Vagina (tissue), 2 donors: ENCODE data around the gene MICAL1.

Experiments used
- CTCF ChIP-seq, 3 experiments: fragments of 450-650 bp in 2 of 3; fragments of 200-600 bp in 1 of 3; sonication (generic) in 1 of 3; IDR thresholded peaks; one replicate each; pipeline ENCODE4 v1.5.1; 2017 to 2019; ENCODE audit warnings: antibody characterized with exemption in 3 of 3, mild to moderate bottlenecking in 2 of 3, moderate library complexity in 2 of 3
- POLR2A ChIP-seq, 2 donors: fragments of 450-650 bp; IDR thresholded peaks; one replicate each; pipeline ENCODE4 v1.6.1; 2017; ENCODE audit warnings: antibody characterized with exemption in 2 of 2, mild to moderate bottlenecking in 2 of 2, moderate library complexity in 2 of 2
- POLR2AphosphoS5 ChIP-seq, 2 donors: sonication (generic); formaldehyde crosslinking; IDR thresholded peaks; one replicate each; pipeline ENCODE4 v1.9.0; 2017; ENCODE audit warnings: antibody characterized with exemption in 2 of 2, mild to moderate bottlenecking in 2 of 2, low read depth in 1 of 2; ENCODE audit not compliant: insufficient read depth in 1 of 2

- TF ChIP-seq CTCF (IDR thresholded peaks at IDR 0.05), result no peak
- no peak for TF ChIP-seq POLR2A (IDR thresholded peaks at IDR 0.05)
- no peak for TF ChIP-seq POLR2AphosphoS5 (IDR thresholded peaks at IDR 0.05; ENCODE audit: insufficient read depth in 1 of 2, low read depth in 1 of 2)
These were observed 12.1 kb downstream of the MICAL1 start for GRCh38 chr6:109443425-109443950.
